H1 (cell line): ENCODE results near the gene STX2. TPM values are rescaled to one million over a fixed set of nuclear protein-coding genes. Genes with fewer than 3 reads are reported as not detected.

ENCODE experiments used
- CTCF ChIA-PET: fragments of 300-600 bp; sonication (Branson Sonifier 250); formaldehyde crosslinking; loops from one replicate; lab custom pipeline; 2021; ENCODE audit not compliant: partially characterized antibody; lab: Charles Lee
- POLR2A ChIA-PET: fragments of 300-600 bp; sonication (Branson Sonifier 250); formaldehyde crosslinking; loops from one replicate; lab custom pipeline; 2021; ENCODE audit warnings: inconsistent platforms; ENCODE audit not compliant: partially characterized antibody; lab: Charles Lee
- DNase-seq, 2 experiments: peaks; one replicate each; pipeline versions ENCODE4 v3.0.0 to v3.0.0-alpha.2; 2010 to 2022; ENCODE audit warnings: low spot score in 2 of 2, low read depth in 1 of 2, mixed read lengths in 1 of 2
- FAIRE-seq: peaks from 2 replicates; lab custom pipeline; 2011; peaks lifted over from hg19 to GRCh38; lab: Jason Lieb, UNC
- H2AFZ ChIP-seq: 2 replicates; pipeline ENCODE4 v1.8.1; 2012; ENCODE audit warnings: low read length, inconsistent platforms
- H2AK5ac ChIP-seq: 2 replicates; pipeline ENCODE4 v1.6.1; 2013; ENCODE audit warnings: low read depth, low read length
- H2BK120ac ChIP-seq: replicated peaks from 2 replicates; pipeline ENCODE3; 2013; ENCODE audit warnings: low read depth, low read length, inconsistent platforms
- H2BK12ac ChIP-seq: 2 replicates; pipeline ENCODE4 v1.6.1; 2013; ENCODE audit warnings: low read depth, low read length
- H2BK15ac ChIP-seq: 2 replicates; pipeline ENCODE4 v1.6.1; 2013; ENCODE audit warnings: low read length
- H2BK20ac ChIP-seq: 2 replicates; pipeline ENCODE4 v1.6.1; 2013; ENCODE audit warnings: low read length
- H2BK5ac ChIP-seq: 2 replicates; pipeline ENCODE4 v1.6.1; 2013; ENCODE audit warnings: low read depth, low read length
- H3K14ac ChIP-seq: 2 replicates; pipeline ENCODE4 v1.6.1; 2013; ENCODE audit warnings: inconsistent platforms; ENCODE audit not compliant: insufficient read length
- H3K18ac ChIP-seq: 2 replicates; pipeline ENCODE4 v1.6.1; 2013; ENCODE audit warnings: low read length; ENCODE audit errors: extremely low read depth
- H3K23ac ChIP-seq: 2 replicates; pipeline ENCODE4 v1.6.1; 2013; ENCODE audit warnings: inconsistent platforms; ENCODE audit not compliant: insufficient read length
- H3K23me2 ChIP-seq: 2 replicates; pipeline ENCODE4 v1.6.1; 2013; ENCODE audit warnings: low read depth, low read length
- H3K27ac ChIP-seq: 2 replicates; pipeline ENCODE4 v1.6.1; 2011; ENCODE audit warnings: low read depth, low read length, inconsistent platforms
- H3K27me3 ChIP-seq, 4 experiments: replicated peaks in 1 of 4; 1 replicate in 1 of 4; 2 replicates in 3 of 4; pipeline versions ENCODE4 v1.6.1 to v1.8.1; 2011 to 2013; ENCODE audit warnings: low read length in 3 of 4, mild to moderate bottlenecking in 3 of 4, inconsistent platforms in 2 of 4, mixed read lengths in 2 of 4, moderate library complexity in 1 of 4; ENCODE audit not compliant: control insufficient read depth in 3 of 4, insufficient read depth in 3 of 4; ENCODE audit errors: extremely low read depth in 1 of 4
- H3K36me3 ChIP-seq, 4 experiments: 2 replicates each; pipeline versions ENCODE4 v1.6.1 to v1.8.1; 2011 to 2013; ENCODE audit warnings: mild to moderate bottlenecking in 4 of 4, low read length in 3 of 4, moderate library complexity in 2 of 4, control low read depth in 1 of 4, inconsistent platforms in 1 of 4; ENCODE audit not compliant: insufficient read depth in 4 of 4, control insufficient read depth in 2 of 4
- H3K4ac ChIP-seq: replicated peaks from 2 replicates; pipeline ENCODE3; 2013; ENCODE audit warnings: low read length, low read depth, mixed read lengths, inconsistent platforms; ENCODE audit not compliant: insufficient read length
- H3K4me1 ChIP-seq, 4 experiments: replicated peaks in 1 of 4; 1 replicate in 1 of 4; 2 replicates in 3 of 4; pipeline versions ENCODE4 v1.6.1 to v1.8.1; 2011 to 2013; ENCODE audit warnings: low read length in 3 of 4, inconsistent platforms in 2 of 4, mixed read lengths in 1 of 4; ENCODE audit not compliant: insufficient read depth in 4 of 4, control insufficient read depth in 3 of 4
- H3K4me2 ChIP-seq, 2 experiments: 2 replicates each; pipeline versions ENCODE4 v1.6.1 to v1.8.1; 2011 to 2013; ENCODE audit warnings: low read depth in 2 of 2, low read length in 2 of 2, control low read depth in 1 of 2, inconsistent platforms in 1 of 2, mild to moderate bottlenecking in 1 of 2; ENCODE audit not compliant: insufficient read depth in 1 of 2
- H3K4me3 ChIP-seq, 4 experiments: fragments of 200-600, 300-600 bp in 1 of 4; sonication (generic), shearing (Covaris generic), sonication (Bioruptor Twin) in 1 of 4; 2 replicates each; pipeline versions ENCODE4 v1.5.1 to v1.8.1; 2011 to 2016; ENCODE audit warnings: low read length in 4 of 4, low read depth in 3 of 4, control low read depth in 2 of 4, inconsistent platforms in 2 of 4, mild to moderate bottlenecking in 2 of 4, mixed read lengths in 1 of 4, moderate library complexity in 1 of 4; ENCODE audit not compliant: insufficient read depth in 2 of 4; ENCODE audit errors: extremely low read depth in 1 of 4
- H3K56ac ChIP-seq: replicated peaks from 2 replicates; pipeline ENCODE3; 2013; ENCODE audit warnings: low read depth, mild to moderate bottlenecking, mixed read lengths, low read length, inconsistent platforms; ENCODE audit not compliant: insufficient read length
- H3K79me1 ChIP-seq: 2 replicates; pipeline ENCODE4 v1.6.1; 2013; ENCODE audit warnings: low read depth, low read length, control low read depth
- H3K79me2 ChIP-seq, 2 experiments: 2 replicates each; pipeline versions ENCODE4 v1.6.1 to v1.8.1; 2012 to 2013; ENCODE audit warnings: low read length in 2 of 2, mild to moderate bottlenecking in 2 of 2, inconsistent platforms in 1 of 2; ENCODE audit not compliant: insufficient read depth in 2 of 2, control insufficient read depth in 1 of 2
- H3K9ac ChIP-seq, 4 experiments: replicated peaks in 1 of 4; 1 replicate in 1 of 4; 2 replicates in 3 of 4; pipeline versions ENCODE4 v1.6.1 to v1.8.1; 2011 to 2013; ENCODE audit warnings: low read depth in 3 of 4, low read length in 3 of 4, control low read depth in 2 of 4, mild to moderate bottlenecking in 2 of 4, moderate library complexity in 2 of 4, inconsistent platforms in 1 of 4; ENCODE audit errors: extremely low read depth in 1 of 4
- H3K9me3 ChIP-seq, 2 experiments: 2 replicates each; pipeline versions ENCODE4 v1.6.1 to v1.8.1; 2012 to 2013; ENCODE audit warnings: mild to moderate bottlenecking in 2 of 2, moderate library complexity in 2 of 2, control low read depth in 1 of 2, inconsistent platforms in 1 of 2, low read depth in 1 of 2, low read length in 1 of 2, mixed read lengths in 1 of 2; ENCODE audit not compliant: insufficient read depth in 2 of 2
- H4K20me1 ChIP-seq, 2 experiments: replicated peaks in 1 of 2; 2 replicates each; pipeline versions ENCODE3 to v1.8.1; 2011 to 2013; ENCODE audit warnings: inconsistent platforms in 2 of 2, low read length in 2 of 2, mild to moderate bottlenecking in 1 of 2; ENCODE audit not compliant: insufficient read depth in 2 of 2, control insufficient read depth in 1 of 2
- H4K5ac ChIP-seq: 2 replicates; pipeline ENCODE4 v1.6.1; 2013; ENCODE audit warnings: low read length, low read depth, mixed read lengths, inconsistent platforms; ENCODE audit not compliant: insufficient read length
- H4K8ac ChIP-seq: 2 replicates; pipeline ENCODE4 v1.8.0; 2013; ENCODE audit warnings: mild to moderate bottlenecking, moderate library complexity, low read length, inconsistent platforms; ENCODE audit not compliant: insufficient read depth; ENCODE audit errors: extremely low read depth
- H4K91ac ChIP-seq: replicated peaks from 2 replicates; pipeline ENCODE3; 2013; ENCODE audit warnings: low read length, mixed read lengths, inconsistent platforms; ENCODE audit not compliant: insufficient read length
- ASH2L ChIP-seq: fragments of 200-600, 300-600 bp; sonication (generic); IDR thresholded peaks from one replicate; pipeline ENCODE4 v1.7.1; 2017; ENCODE audit warnings: low read length
- BCL11A ChIP-seq, 2 experiments: IDR thresholded peaks; one replicate each; pipeline ENCODE4 v1.6.1; 2011; ENCODE audit warnings: low read depth in 2 of 2, low read length in 2 of 2, mild to moderate bottlenecking in 2 of 2
- JUND ChIP-seq: IDR thresholded peaks from 2 replicates; pipeline ENCODE4 v1.6.1; 2011; ENCODE audit warnings: mild to moderate bottlenecking, improper control_type of control experiment, low read length
- MAX ChIP-seq: IDR thresholded peaks from 2 replicates; pipeline ENCODE4 v1.6.1; 2012; ENCODE audit warnings: inconsistent platforms
- RAD21 ChIP-seq, 2 experiments: IDR thresholded peaks in 1 of 2; conservative IDR thresholded peaks in 1 of 2; 2 replicates each; pipeline ENCODE4 v1.6.1; 2011; ENCODE audit warnings: low read depth in 2 of 2, low read length in 2 of 2, improper control_type of control experiment in 1 of 2, inconsistent platforms in 1 of 2, mild to moderate bottlenecking in 1 of 2, moderate library complexity in 1 of 2
- RBBP5 ChIP-seq: IDR thresholded peaks from 2 replicates; pipeline ENCODE4 v1.7.1; 2012; ENCODE audit warnings: low read depth, mild to moderate bottlenecking, inconsistent platforms, low read length, moderate library complexity, borderline replicate concordance
- RFX5 ChIP-seq: IDR thresholded peaks from 2 replicates; pipeline ENCODE4 v1.6.1; 2011; ENCODE audit warnings: low read depth, low read length, improper control_type of control experiment, borderline replicate concordance
- SAP30 ChIP-seq: fragments of 300-600 bp; sonication (generic); IDR thresholded peaks from 2 replicates; pipeline ENCODE4 v1.7.1; 2012; ENCODE audit warnings: low read length, moderate library complexity, mild to moderate bottlenecking, inconsistent platforms; ENCODE audit not compliant: insufficient read depth, insufficient replicate concordance
- WGBS, 2 experiments: shearing (Covaris generic) in 1 of 2; methylation state at CpG; one replicate each; pipeline versions ENCODE4 v1.1.6 to v1.1.7; 2013 to 2015; ENCODE audit warnings: low lambda C conversion rate in 2 of 2, mixed read lengths in 2 of 2, inconsistent platforms in 1 of 2, low coverage in 1 of 2, missing lambda C conversion rate in 1 of 2; ENCODE audit not compliant: insufficient replicate concordance in 2 of 2, insufficient coverage in 1 of 2, insufficient read length in 1 of 2; ENCODE audit errors: extremely low coverage in 1 of 2, missing lambda C conversion rate in 1 of 2; 5-methylcytosine and 5-hydroxymethylcytosine counted together
- polyA plus RNA-seq, 7 experiments: library from polyadenylated mRNA; depleted of rRNA in 3 of 7; stranded (reverse) in 5 of 7; unstranded in 2 of 7; fragments of >200 nt in 5 of 7; fragments of 200-250 nt in 2 of 7; gene quantifications; 1 replicate in 5 of 7; 2 replicates in 1 of 7; 4 replicates in 1 of 7; pipeline versions ENCODE4 v1.2.1 to v1.2.3, GENCODE V29; 2011 to 2013; ENCODE audit warnings: missing spikeins in 2 of 7, mixed read lengths in 2 of 7
- total RNA-seq: library from RNA; stranded (reverse); fragmentation: NEBNext Ultra II Directional; extraction: Animal tissue kit (Norgen Biotek cat#: 25700); gene quantifications from 2 replicates; pipeline ENCODE4 v1.2.1, GENCODE V29; 2021

STX2 gene
- total and polyA plus RNA-seq, 2 of the 8 experiments (the other 6 are each of a cell fraction or from before 2014, with no cell fraction given): 20.0 to 26.3 TPM

- no peak overlapping the region for H3K23ac ChIP-seq
- FAIRE-seq: no peak
- H3K9me3 ChIP-seq: no peaks in the 10 kb centered on the region
- no peak overlapping the region for H4K91ac ChIP-seq
- peak overlapping the region; percentile 58 to 78 (median 63) for H3K4me3 ChIP-seq
- ChIA-PET POLR2A (interaction anchor here (0.6 to 2.8 kb wide), 12 partner anchors 8 to 40 kb away, joined by 3 to 20 read pairs (median 6); no protein-coding TSS in a partner anchor), CTCF (interaction anchor here (0.8 to 8.0 kb wide), 8 partner anchors 9 to 77 kb away, joined by 3 to 70 read pairs (median 4); no protein-coding TSS in a partner anchor)
- H2BK15ac ChIP-seq: 0 out of 2 replicates have a peak overlapping the region, but pooled peaks have one; percentile 61
- no peak overlapping the region for H2BK120ac ChIP-seq
- H3K9ac ChIP-seq: peak overlapping the region in 3 of 4 experiments; percentile 14 to 19 (median 19); a peak in 3 of 7 replicates
- DNase-seq: peak in 1 of 2 experiments; percentile 80
- no peak overlapping the region for H3K4ac ChIP-seq
- H2BK20ac ChIP-seq: no peak overlapping the region
- H3K23me2 ChIP-seq: peaks cover 3% of the 10 kb centered on the region
- peak overlapping the region; percentile 6 for H4K5ac ChIP-seq
- WGBS, 2 experiments: 11% methylated on average over 21 of the region's 38 CpGs; no CpG with 5 or more reads in 1 of the 2 experiments
- no peak overlapping the region for H3K27ac ChIP-seq
- no peak overlapping the region; the same call in 1 of the 2 replicates for H2AFZ ChIP-seq
- H3K79me2 ChIP-seq: peaks cover 0 to 28% of the 10 kb centered on the region in 2 experiments; a peak in 2 of 4 replicates
- H2AK5ac ChIP-seq: no peak overlapping the region
- peaks cover 0 to 15% (median 7%) of the 10 kb centered on the region in 4 experiments; a peak in 5 of 7 replicates for H3K27me3 ChIP-seq
- peaks cover 0 to 2% of the 10 kb centered on the region in 2 experiments for H4K20me1 ChIP-seq
- no peak overlapping the region; the same call in 1 of the 2 replicates for H4K8ac ChIP-seq
- no peak overlapping the region for H3K56ac ChIP-seq
- no peak overlapping the region for H3K14ac ChIP-seq
- H2BK5ac ChIP-seq: no peak overlapping the region
- H3K4me1 ChIP-seq: peaks cover 6 to 14% (median 9%) of the 10 kb centered on the region in 4 experiments; a peak in 6 of 7 replicates
- H3K4me2 ChIP-seq: peak overlapping the region; percentile 81 to 82
- no peak overlapping the region for H2BK12ac ChIP-seq
- H3K18ac ChIP-seq: no peak overlapping the region
- H3K36me3 ChIP-seq: no peaks in the 10 kb centered on the region; a peak in 1 of 8 replicates
- H3K79me1 ChIP-seq: 0 out of 2 replicates have a peak, but pooled peaks cover 5% of the 10 kb centered on the region
- TF ChIP-seq RFX5 (no peak), RBBP5 (no peak; the same call in 1 of the 2 replicates), BCL11A (IDR thresholded peaks at IDR 0.05; ENCODE audit: low read depth in 2 of 2, low read length in 2 of 2) (no peak), ASH2L (peak; percentile 75), RAD21 (IDR thresholded peaks at IDR 0.05 in 1 of 2, conservative IDR thresholded peaks at IDR 0.05 in 1 of 2; ENCODE audit: low read depth in 2 of 2, low read length in 2 of 2) (no peak), MAX (0 out of 2 replicates have a peak, but pooled peaks have one; percentile 13), JUND (no peak), SAP30 (peak; percentile 69)
These were observed 633 bp downstream of the STX2 start for GRCh38 chr12:130838284-130838950.
